Nephron (organoid): ENCODE results near the gene ARSI.
A peak's percentile ranks its signal among the peaks of the same experiment; 100 is the strongest.

ENCODE experiments used
- H3K27ac Mint-ChIP-seq, 3 experiments: 2 replicates each; pipeline ENCODE4 v1.8.0; 2020; ENCODE audit warnings: mixed read lengths in 3 of 3, mild to moderate bottlenecking in 2 of 3, moderate library complexity in 1 of 3
- H3K27me3 Mint-ChIP-seq: 2 replicates; pipeline ENCODE4 v1.8.0; 2021; ENCODE audit warnings: low read depth, mild to moderate bottlenecking, moderate library complexity, mixed read lengths
- H3K36me3 Mint-ChIP-seq: 2 replicates; pipeline ENCODE4 v1.8.0; 2020; ENCODE audit warnings: low read depth, mixed read lengths
- H3K4me1 Mint-ChIP-seq: 2 replicates; pipeline ENCODE4 v1.8.0; 2020; ENCODE audit warnings: mixed read lengths
- H3K4me3 Mint-ChIP-seq, 3 experiments: 2 replicates each; pipeline ENCODE4 v1.8.0; 2020; ENCODE audit warnings: mild to moderate bottlenecking in 3 of 3, mixed read lengths in 3 of 3, moderate library complexity in 2 of 3
- H3K9me3 Mint-ChIP-seq: 2 replicates; pipeline ENCODE4 v1.8.0; 2020; ENCODE audit warnings: mixed read lengths
- CTCF ChIP-seq, 3 experiments: fragments of 200-600 bp; sonication (generic); IDR thresholded peaks; one replicate each; pipeline ENCODE4 v1.5.0; 2021; ENCODE audit warnings: antibody characterized with exemption in 3 of 3; ENCODE audit not compliant: unreplicated experiment in 3 of 3

ARSI gene

GRCh38 chr5:150301901-150302300 is 804 bp downstream of the ARSI start:
- H3K27me3 Mint-ChIP-seq = peaks cover 14% of the 10 kb centered on the region
- H3K4me3 Mint-ChIP-seq = peak overlapping the region; percentile 76 to 84 (median 81)
- H3K9me3 Mint-ChIP-seq = no peaks in the 10 kb centered on the region
- no peaks in the 10 kb centered on the region for H3K36me3 Mint-ChIP-seq
- H3K27ac Mint-ChIP-seq = peak overlapping the region in 2 of 3 experiments; percentile 77 to 84
- peaks cover 67% of the 10 kb centered on the region for H3K4me1 Mint-ChIP-seq
- TF ChIP-seq CTCF (IDR thresholded peaks at IDR 0.05; ENCODE audit: unreplicated experiment in 3 of 3) = no peak

GRCh38 chr5:150301170-150301505 is 1.6 kb downstream of the ARSI start:
- Mint-ChIP-seq H3K27me3 (peaks cover 14% of the 10 kb centered on the region), H3K4me1 (peaks cover 62% of the 10 kb centered on the region), H3K27ac (peak overlapping the region in 2 of 3 experiments; percentile 51 to 77), H3K36me3 (no peaks in the 10 kb centered on the region), H3K4me3 (peak overlapping the region; percentile 76 to 84 (median 81)), H3K9me3 (no peaks in the 10 kb centered on the region)
- no peak for TF ChIP-seq CTCF (IDR thresholded peaks at IDR 0.05; ENCODE audit: unreplicated experiment in 3 of 3)

GRCh38 chr5:150300496-150301169 is 2.1 kb downstream of the ARSI start:
- peak overlapping the region; percentile 76 to 84 (median 81) for H3K4me3 Mint-ChIP-seq
- H3K4me1 Mint-ChIP-seq = peaks cover 62% of the 10 kb centered on the region
- no peaks in the 10 kb centered on the region for H3K9me3 Mint-ChIP-seq
- H3K27me3 Mint-ChIP-seq = peaks cover 17% of the 10 kb centered on the region
- TF ChIP-seq CTCF (IDR thresholded peaks at IDR 0.05; ENCODE audit: unreplicated experiment in 3 of 3) = no peak
- H3K27ac Mint-ChIP-seq = peak overlapping the region in 2 of 3 experiments; percentile 51 to 77
- no peaks in the 10 kb centered on the region for H3K36me3 Mint-ChIP-seq

GRCh38 chr5:150299571-150300327 is 3.0 kb downstream of the ARSI start:
- H3K4me1 Mint-ChIP-seq = peaks cover 61% of the 10 kb centered on the region

GRCh38 chr5:150298701-150299451 is 3.8 kb downstream of the ARSI start:
- Mint-ChIP-seq H3K9me3 (no peaks in the 10 kb centered on the region), H3K27ac (peak overlapping the region in 2 of 3 experiments; percentile 71 to 77), H3K4me1 (peaks cover 59% of the 10 kb centered on the region), H3K36me3 (no peaks in the 10 kb centered on the region), H3K4me3 (peak overlapping the region in 2 of 3 experiments; percentile 11 to 28), H3K27me3 (peaks cover 17% of the 10 kb centered on the region)
- no peak for TF ChIP-seq CTCF (IDR thresholded peaks at IDR 0.05; ENCODE audit: unreplicated experiment in 3 of 3)

More at GRCh38 chr5:150299571-150300327, 3.0 kb downstream of the ARSI start:
- H3K27me3 Mint-ChIP-seq = peaks cover 17% of the 10 kb centered on the region
- no peaks in the 10 kb centered on the region for H3K36me3 Mint-ChIP-seq
- H3K4me3 Mint-ChIP-seq = peak overlapping the region; percentile 11 to 28 (median 15)
- no peaks in the 10 kb centered on the region for H3K9me3 Mint-ChIP-seq
- TF ChIP-seq CTCF (IDR thresholded peaks at IDR 0.05; ENCODE audit: unreplicated experiment in 3 of 3) = no peak
- peak overlapping the region in 2 of 3 experiments; percentile 71 to 77 for H3K27ac Mint-ChIP-seq
